ENCODE results near the gene LARP4.
"Not testable (repeated sequence)": the region's sequence is repeated elsewhere in the genome, so short reads cannot be mapped to it uniquely, and the experiment has no call there.

- TF ChIP-seq CTCF (IDR thresholded peaks at IDR 0.05; ENCODE audit: insufficient read depth, low read length, poor library complexity, severe bottlenecking); EZH2phosphoT487 (conservative IDR thresholded peaks at IDR 0.05; ENCODE audit: low read length): not testable (repeated sequence)
Observed at GRCh38 chr12:50388793-50389192, 11.9 kb upstream of the LARP4 start.

All from SU-DHL-6 (cell line).